ENCODE measurements around the gene BBS9.

Gene BBS9

DNA sequence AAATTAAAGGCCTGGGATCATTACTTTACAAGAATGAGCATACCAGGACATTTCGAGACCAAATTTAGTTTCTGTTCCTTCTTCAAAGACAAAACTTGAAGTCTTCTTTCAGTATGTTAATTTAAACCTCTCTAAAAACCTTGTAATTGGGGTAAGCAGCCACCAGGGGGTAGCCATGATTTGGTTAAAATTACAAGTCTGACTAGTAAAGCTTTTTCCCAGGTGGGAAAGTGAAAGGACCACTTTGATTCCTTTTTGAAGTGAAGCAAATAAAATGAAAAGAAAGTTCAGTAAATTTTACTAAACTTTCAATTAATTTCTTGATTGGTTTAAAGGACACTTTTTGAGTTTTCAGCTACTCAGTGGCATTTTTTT, 294.3 kb downstream of the BBS9 start:
- Histone ChIP-seq H4K20me1 (ENCODE audit: insufficient read depth, low read length, poor library complexity, severe bottlenecking) (no peaks in the 10 kb centered on the region), H3K27me3 (ENCODE audit: insufficient read depth, low read length, poor library complexity, severe bottlenecking) (no peaks in the 10 kb centered on the region), H3K4me1 (ENCODE audit: insufficient read depth, low read length, poor library complexity, severe bottlenecking) (no peaks in the 10 kb centered on the region), H3K9me2 (replicated peaks; ENCODE audit: low read depth, low read length) (no peaks in the 10 kb centered on the region), H2AFZ (ENCODE audit: low read length) (no peak overlapping the region), H3K4me2 (ENCODE audit: low read depth, low read length, poor library complexity, severe bottlenecking) (no peak overlapping the region), H3F3A (ENCODE audit: low read depth) (no peaks in the 10 kb centered on the region), H3K9ac (ENCODE audit: low read depth, low read length, poor library complexity, severe bottlenecking) (no peak overlapping the region), H3K9me3 (ENCODE audit: insufficient read depth, low read depth, low read length) (no peaks in the 10 kb centered on the region), H3K79me2 (ENCODE audit: insufficient read depth, low read length) (no peaks in the 10 kb centered on the region), H3K4me3 (ENCODE audit: low read length, poor library complexity, severe bottlenecking) (no peak overlapping the region), H3K36me3 (ENCODE audit: insufficient read depth, low read length) (no peaks in the 10 kb centered on the region)
- TF ChIP-seq, protein P1, sequence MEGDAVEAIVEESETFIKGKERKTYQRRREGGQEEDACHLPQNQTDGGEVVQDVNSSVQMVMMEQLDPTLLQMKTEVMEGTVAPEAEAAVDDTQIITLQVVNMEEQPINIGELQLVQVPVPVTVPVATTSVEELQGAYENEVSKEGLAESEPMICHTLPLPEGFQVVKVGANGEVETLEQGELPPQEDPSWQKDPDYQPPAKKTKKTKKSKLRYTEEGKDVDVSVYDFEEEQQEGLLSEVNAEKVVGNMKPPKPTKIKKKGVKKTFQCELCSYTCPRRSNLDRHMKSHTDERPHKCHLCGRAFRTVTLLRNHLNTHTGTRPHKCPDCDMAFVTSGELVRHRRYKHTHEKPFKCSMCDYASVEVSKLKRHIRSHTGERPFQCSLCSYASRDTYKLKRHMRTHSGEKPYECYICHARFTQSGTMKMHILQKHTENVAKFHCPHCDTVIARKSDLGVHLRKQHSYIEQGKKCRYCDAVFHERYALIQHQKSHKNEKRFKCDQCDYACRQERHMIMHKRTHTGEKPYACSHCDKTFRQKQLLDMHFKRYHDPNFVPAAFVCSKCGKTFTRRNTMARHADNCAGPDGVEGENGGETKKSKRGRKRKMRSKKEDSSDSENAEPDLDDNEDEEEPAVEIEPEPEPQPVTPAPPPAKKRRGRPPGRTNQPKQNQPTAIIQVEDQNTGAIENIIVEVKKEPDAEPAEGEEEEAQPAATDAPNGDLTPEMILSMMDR (conservative IDR thresholded peaks at IDR 0.05; ENCODE audit: low read length), result peak; percentile 77
- no peak for TF ChIP-seq EZH2phosphoT487 (IDR thresholded peaks at IDR 0.05; ENCODE audit: borderline replicate concordance)

DNA sequence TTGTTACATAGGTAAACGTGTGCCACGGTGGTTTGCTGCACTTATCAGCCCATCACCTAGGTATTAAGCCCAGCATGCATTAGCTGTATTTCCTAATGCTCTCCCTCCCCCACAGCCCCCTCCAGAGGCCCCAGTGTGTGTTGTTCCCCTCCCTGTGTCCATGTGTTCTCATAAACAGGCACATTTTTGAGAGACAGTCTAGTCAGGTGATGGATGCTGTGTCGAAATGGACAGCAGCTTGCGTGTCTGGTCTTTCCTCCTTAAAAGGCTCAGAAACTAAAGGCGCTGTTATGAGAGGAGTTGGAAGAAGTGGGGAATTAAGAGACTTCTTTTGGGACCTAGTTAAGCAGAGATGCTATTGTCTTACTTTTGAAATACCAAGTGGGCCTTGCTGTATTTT, 296.0 kb downstream of the BBS9 start:
- Histone ChIP-seq H3K4me1 (ENCODE audit: insufficient read depth, low read length, poor library complexity, severe bottlenecking) (no peaks in the 10 kb centered on the region), H3K4me2 (ENCODE audit: low read depth, low read length, poor library complexity, severe bottlenecking) (no peak overlapping the region), H3K9ac (ENCODE audit: low read depth, low read length, poor library complexity, severe bottlenecking) (no peak overlapping the region), H3K4me3 (ENCODE audit: low read length, poor library complexity, severe bottlenecking) (no peak overlapping the region), H3K27me3 (ENCODE audit: insufficient read depth, low read length, poor library complexity, severe bottlenecking) (no peaks in the 10 kb centered on the region), H2AFZ (ENCODE audit: low read length) (no peak overlapping the region), H3K79me2 (ENCODE audit: insufficient read depth, low read length) (no peaks in the 10 kb centered on the region), H3K36me3 (ENCODE audit: insufficient read depth, low read length) (no peaks in the 10 kb centered on the region), H3F3A (ENCODE audit: low read depth) (no peaks in the 10 kb centered on the region), H3K9me2 (replicated peaks; ENCODE audit: low read depth, low read length) (no peaks in the 10 kb centered on the region), H3K9me3 (ENCODE audit: insufficient read depth, low read depth, low read length) (no peaks in the 10 kb centered on the region), H4K20me1 (ENCODE audit: insufficient read depth, low read length, poor library complexity, severe bottlenecking) (no peaks in the 10 kb centered on the region)
- TF ChIP-seq, protein P1 (conservative IDR thresholded peaks at IDR 0.05; ENCODE audit: low read length), result no peak

DNA sequence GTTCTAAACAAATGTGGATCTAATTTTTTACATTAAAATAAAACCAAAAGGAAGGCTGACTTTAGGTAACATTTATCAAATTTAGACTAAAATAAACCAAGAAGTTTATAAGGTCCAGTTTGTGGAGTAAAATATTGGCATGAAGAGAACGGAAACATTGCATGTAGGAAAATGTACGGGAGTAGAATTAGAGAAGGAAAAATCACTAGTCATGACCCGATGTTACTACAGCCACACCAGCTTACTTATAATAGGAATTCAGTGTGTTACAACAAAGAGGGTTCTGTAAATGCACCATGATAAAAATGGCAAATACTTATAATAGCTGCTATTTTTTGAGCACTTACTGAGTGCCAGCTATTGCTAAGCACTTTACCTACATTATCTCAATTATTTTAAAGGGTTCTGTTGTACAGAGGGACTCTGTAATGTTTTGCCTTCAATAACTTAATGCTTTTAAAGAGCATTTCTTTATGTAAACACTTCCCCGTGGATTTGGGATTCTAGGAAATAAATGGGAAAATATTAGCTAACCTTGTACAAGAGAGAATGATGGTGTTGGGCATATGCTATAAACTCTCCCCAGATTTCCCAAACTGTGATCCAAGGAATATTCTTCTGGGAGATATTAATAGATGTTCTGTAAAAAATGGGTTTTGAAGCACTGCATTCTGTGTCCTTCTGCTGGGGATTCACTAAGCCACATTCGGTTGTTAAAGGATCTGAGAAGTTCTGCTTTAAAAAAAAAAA, 296.7 kb downstream of the BBS9 start:
- TF ChIP-seq EZH2phosphoT487 (IDR thresholded peaks at IDR 0.05; ENCODE audit: borderline replicate concordance), result no peak
- TF ChIP-seq, protein P1 (conservative IDR thresholded peaks at IDR 0.05; ENCODE audit: low read length), result no peak
- Histone ChIP-seq H3F3A (ENCODE audit: low read depth) (no peaks in the 10 kb centered on the region), H3K27me3 (ENCODE audit: insufficient read depth, low read length, poor library complexity, severe bottlenecking) (no peaks in the 10 kb centered on the region), H3K36me3 (ENCODE audit: insufficient read depth, low read length) (no peaks in the 10 kb centered on the region), H3K9ac (ENCODE audit: low read depth, low read length, poor library complexity, severe bottlenecking) (no peak overlapping the region), H3K79me2 (ENCODE audit: insufficient read depth, low read length) (no peaks in the 10 kb centered on the region), H3K4me2 (ENCODE audit: low read depth, low read length, poor library complexity, severe bottlenecking) (no peak overlapping the region), H3K9me2 (replicated peaks; ENCODE audit: low read depth, low read length) (no peaks in the 10 kb centered on the region), H3K4me3 (ENCODE audit: low read length, poor library complexity, severe bottlenecking) (no peak overlapping the region), H4K20me1 (ENCODE audit: insufficient read depth, low read length, poor library complexity, severe bottlenecking) (no peaks in the 10 kb centered on the region), H2AFZ (ENCODE audit: low read length) (no peak overlapping the region), H3K4me1 (ENCODE audit: insufficient read depth, low read length, poor library complexity, severe bottlenecking) (no peaks in the 10 kb centered on the region), H3K9me3 (ENCODE audit: insufficient read depth, low read depth, low read length) (no peaks in the 10 kb centered on the region)

Data from Loucy (cell line).